GM23338 (cell line): Measurements from ENCODE around the gene KCNJ11. TPM values are rescaled to one million over a fixed set of nuclear protein-coding genes. Genes with fewer than 3 reads are reported as not detected.

Source experiments
- ATAC-seq: fragments of 200-7000 bp; cut with Tn5 transposase; 3 replicates; pipeline ENCODE4 v1.9.1; 2020
- DNase-seq: peaks from one replicate; pipeline ENCODE4 v3.0.0-alpha.2; 2015; ENCODE audit warnings: low spot score
- H2AFZ ChIP-seq: fragments of 200-600 bp; sonication (generic); 2 replicates; pipeline ENCODE4 v1.8.0; 2016; ENCODE audit warnings: antibody characterized with exemption, mild to moderate bottlenecking, moderate library complexity
- H3F3A ChIP-seq: fragments of 200-600 bp; sonication (generic); replicated peaks from 2 replicates; pipeline ENCODE4 v1.8.0; 2017; ENCODE audit warnings: antibody characterized with exemption, mixed run types, low read depth
- H3K27ac ChIP-seq: fragments of 200-600 bp; sonication (generic); 2 replicates; pipeline ENCODE4 v1.6.1; 2016; ENCODE audit warnings: low read depth
- H3K27me3 ChIP-seq: fragments of 200-600 bp; sonication (generic); 2 replicates; pipeline ENCODE4 v1.8.0; 2016; ENCODE audit warnings: mild to moderate bottlenecking, mixed run types, moderate library complexity; ENCODE audit not compliant: insufficient read depth
- H3K36me3 ChIP-seq: fragments of 200-600 bp; sonication (generic); 2 replicates; pipeline ENCODE4 v1.8.0; 2016; ENCODE audit warnings: mild to moderate bottlenecking; ENCODE audit not compliant: insufficient read depth
- H3K4me1 ChIP-seq: fragments of 200-600 bp; sonication (generic); 2 replicates; pipeline ENCODE4 v1.8.0; 2016; ENCODE audit warnings: mild to moderate bottlenecking, moderate library complexity; ENCODE audit not compliant: insufficient read depth
- H3K4me2 ChIP-seq: fragments of 200-600 bp; sonication (generic); 2 replicates; pipeline ENCODE4 v1.7.1; 2017; ENCODE audit warnings: mixed run types
- H3K4me3 ChIP-seq: fragments of 200-600 bp; sonication (generic); 2 replicates; pipeline ENCODE4 v1.6.1; 2016; ENCODE audit warnings: mixed run types
- H3K79me2 ChIP-seq: fragments of 200-600 bp; sonication (generic); replicated peaks from 2 replicates; pipeline ENCODE4 v1.8.0; 2017; ENCODE audit warnings: mild to moderate bottlenecking; ENCODE audit not compliant: insufficient read depth
- H3K9me2 ChIP-seq: fragments of 200-600 bp; sonication (generic); 2 replicates; pipeline ENCODE4 v1.8.0; 2017; ENCODE audit not compliant: insufficient read depth
- H4K20me1 ChIP-seq: fragments of 200-600 bp; sonication (generic); replicated peaks from 2 replicates; pipeline ENCODE4 v1.8.0; 2017; ENCODE audit warnings: mild to moderate bottlenecking; ENCODE audit not compliant: insufficient read depth
- H3K27ac Mint-ChIP-seq: 2 replicates; pipeline ENCODE4 v1.8.0; 2020; ENCODE audit warnings: inconsistent platforms, mild to moderate bottlenecking, moderate library complexity, mixed read lengths
- H3K27me3 Mint-ChIP-seq: 3 replicates; pipeline ENCODE4 v1.8.0; 2022; ENCODE audit warnings: low read depth, mild to moderate bottlenecking, moderate library complexity, mixed read lengths, inconsistent platforms; ENCODE audit not compliant: insufficient read depth, poor library complexity
- H3K36me3 Mint-ChIP-seq: 3 replicates; pipeline ENCODE4 v1.8.0; 2021; ENCODE audit warnings: low read depth, mild to moderate bottlenecking, inconsistent platforms, moderate library complexity, mixed read lengths
- H3K4me1 Mint-ChIP-seq: 3 replicates; pipeline ENCODE4 v1.8.0; 2020; ENCODE audit warnings: mild to moderate bottlenecking, inconsistent platforms, mixed read lengths
- H3K4me3 Mint-ChIP-seq: 3 replicates; pipeline ENCODE4 v1.8.0; 2021; ENCODE audit warnings: moderate library complexity, mild to moderate bottlenecking, inconsistent platforms, mixed read lengths
- H3K9me3 Mint-ChIP-seq: 3 replicates; pipeline ENCODE4 v1.8.0; 2020; ENCODE audit warnings: moderate library complexity, mild to moderate bottlenecking, inconsistent platforms, mixed read lengths
- CREB1 ChIP-seq: fragments of 250-450 bp; sonication (Bioruptor Pico); IDR thresholded peaks from 2 replicates; pipeline ENCODE4 v1.5.0; 2020; ENCODE audit warnings: low read depth, mild to moderate bottlenecking, moderate library complexity
- ETS1 ChIP-seq: IDR thresholded peaks from 2 replicates; pipeline ENCODE4 v1.6.1; 2016; ENCODE audit warnings: antibody characterized with exemption
- EZH2 ChIP-seq: fragments of 200-600 bp; sonication (generic); IDR thresholded peaks from one replicate; pipeline ENCODE4 v1.8.0; 2017; ENCODE audit warnings: antibody characterized with exemption, mild to moderate bottlenecking, low read depth; ENCODE audit not compliant: unreplicated experiment
- EZH2phosphoT487 ChIP-seq: fragments of 200-600 bp; sonication (generic); IDR thresholded peaks from one replicate; pipeline ENCODE4 v1.8.1; 2018; ENCODE audit warnings: antibody characterized with exemption; ENCODE audit not compliant: unreplicated experiment
- NANOG ChIP-seq: IDR thresholded peaks from 2 replicates; pipeline ENCODE4 v1.6.1; 2016; ENCODE audit warnings: antibody characterized with exemption, borderline replicate concordance
- POLR2AphosphoS5 ChIP-seq: IDR thresholded peaks from 2 replicates; pipeline ENCODE4 v1.6.1; 2016; ENCODE audit warnings: antibody characterized with exemption, low read depth
- STAT1 ChIP-seq: IDR thresholded peaks from one replicate; pipeline ENCODE4 v1.6.1; 2016; ENCODE audit warnings: antibody characterized with exemption; ENCODE audit not compliant: unreplicated experiment
- ZNF114 ChIP-seq: fragments of 250-450 bp; sonication (Bioruptor Pico); IDR thresholded peaks from 2 replicates; pipeline ENCODE4 v1.5.0; 2020; ENCODE audit warnings: mild to moderate bottlenecking, moderate library complexity
- ZNF331 ChIP-seq: fragments of 250-450 bp; sonication (Bioruptor Pico); IDR thresholded peaks from 2 replicates; pipeline ENCODE4 v1.5.0; 2020; ENCODE audit warnings: low read depth, mild to moderate bottlenecking, moderate library complexity
- polyA plus RNA-seq: library from polyadenylated mRNA; unstranded; fragments of >200 nt; fragmentation: Nextera tagmentation; extraction: Ambion mirVana; gene quantifications from 2 replicates; pipeline ENCODE4 v1.2.1, GENCODE V29; 2016
- total RNA-seq: library from RNA; depleted of rRNA; stranded (reverse); fragments of >200 nt; shearing (Covaris generic); gene quantifications from 2 replicates; pipeline ENCODE4 v1.2.3, GENCODE V29; 2014
- TF ChIP-seq, protein P1 (sequence below), 2 experiments: fragments of 200-600 bp in 1 of 2; sonication (generic) in 1 of 2; conservative IDR thresholded peaks; 2 replicates each; pipeline versions ENCODE4 v1.5.1 to v1.6.1; 2016 to 2017; ENCODE audit warnings: antibody characterized with exemption in 2 of 2, low read depth in 2 of 2, mild to moderate bottlenecking in 2 of 2, moderate library complexity in 1 of 2
- TF ChIP-seq, protein P2 (sequence below): IDR thresholded peaks from one replicate; pipeline ENCODE4 v1.6.1; 2018; ENCODE audit warnings: antibody characterized with exemption; ENCODE audit not compliant: unreplicated experiment

Gene KCNJ11
- total and polyA plus RNA-seq, 2 experiments from 2014 or later = 0.89 to 7.9 TPM

GRCh38 chr11:17387811-17388210, 648 bp downstream of the KCNJ11 start:
- Mint-ChIP-seq H3K36me3 (peaks cover 10% of the 10 kb centered on the region; the same call in 2 of the 3 replicates), H3K27ac (no peak overlapping the region), H3K27me3 (peaks cover 21% of the 10 kb centered on the region), H3K4me1 (peaks cover 12% of the 10 kb centered on the region; the same call in 2 of the 3 replicates), H3K9me3 (no peaks in the 10 kb centered on the region), H3K4me3 (peak overlapping the region; percentile 72)
- Histone ChIP-seq H3K4me1 (peaks cover 7% of the 10 kb centered on the region; the same call in 1 of the 2 replicates), H3K36me3 (no peaks in the 10 kb centered on the region), H4K20me1 (no peaks in the 10 kb centered on the region), H3K27me3 (no peaks in the 10 kb centered on the region), H3K9me2 (0 out of 2 replicates have a peak, but pooled peaks cover 3% of the 10 kb centered on the region), H3K4me2 (no peak overlapping the region), H2AFZ (no peak overlapping the region), H3K79me2 (no peaks in the 10 kb centered on the region), H3F3A (no peaks in the 10 kb centered on the region), H3K27ac (no peak overlapping the region), H3K4me3 (no peak overlapping the region)
- TF ChIP-seq ZNF331 (CRISPR knock-in tag) = no peak
- no peak for TF ChIP-seq EZH2phosphoT487
- TF ChIP-seq ETS1 = no peak
- no peak for TF ChIP-seq NANOG
- TF ChIP-seq, protein P1, sequence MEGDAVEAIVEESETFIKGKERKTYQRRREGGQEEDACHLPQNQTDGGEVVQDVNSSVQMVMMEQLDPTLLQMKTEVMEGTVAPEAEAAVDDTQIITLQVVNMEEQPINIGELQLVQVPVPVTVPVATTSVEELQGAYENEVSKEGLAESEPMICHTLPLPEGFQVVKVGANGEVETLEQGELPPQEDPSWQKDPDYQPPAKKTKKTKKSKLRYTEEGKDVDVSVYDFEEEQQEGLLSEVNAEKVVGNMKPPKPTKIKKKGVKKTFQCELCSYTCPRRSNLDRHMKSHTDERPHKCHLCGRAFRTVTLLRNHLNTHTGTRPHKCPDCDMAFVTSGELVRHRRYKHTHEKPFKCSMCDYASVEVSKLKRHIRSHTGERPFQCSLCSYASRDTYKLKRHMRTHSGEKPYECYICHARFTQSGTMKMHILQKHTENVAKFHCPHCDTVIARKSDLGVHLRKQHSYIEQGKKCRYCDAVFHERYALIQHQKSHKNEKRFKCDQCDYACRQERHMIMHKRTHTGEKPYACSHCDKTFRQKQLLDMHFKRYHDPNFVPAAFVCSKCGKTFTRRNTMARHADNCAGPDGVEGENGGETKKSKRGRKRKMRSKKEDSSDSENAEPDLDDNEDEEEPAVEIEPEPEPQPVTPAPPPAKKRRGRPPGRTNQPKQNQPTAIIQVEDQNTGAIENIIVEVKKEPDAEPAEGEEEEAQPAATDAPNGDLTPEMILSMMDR (conservative IDR thresholded peaks at IDR 0.05; ENCODE audit: low read depth in 2 of 2) = no peak
- TF ChIP-seq ZNF114 = no peak
- no peak for ATAC-seq
- DNase-seq = no peak

DNA sequence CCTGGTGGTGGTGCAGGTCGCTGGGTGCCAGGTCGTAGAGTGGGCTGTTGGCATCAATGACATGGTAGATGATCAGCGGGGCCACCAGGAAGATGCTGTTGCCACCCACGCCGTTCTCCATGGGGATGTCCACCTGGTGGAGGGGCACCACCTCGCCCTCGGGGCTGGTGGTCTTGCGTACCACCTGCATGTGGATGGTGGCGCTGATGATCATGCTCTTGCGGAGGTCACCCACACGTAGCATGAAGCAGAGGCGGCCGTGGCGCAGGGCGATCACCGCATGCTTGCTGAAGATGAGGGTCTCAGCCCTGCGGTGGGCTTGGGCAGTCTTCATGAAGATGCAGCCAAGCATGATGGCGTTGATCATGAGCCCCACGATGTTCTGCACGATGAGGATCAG, 1.2 kb downstream of the KCNJ11 start:
- Mint-ChIP-seq H3K36me3 (peaks cover 10% of the 10 kb centered on the region; the same call in 2 of the 3 replicates), H3K27ac (no peak overlapping the region), H3K9me3 (no peaks in the 10 kb centered on the region), H3K4me1 (peaks cover 12% of the 10 kb centered on the region; the same call in 2 of the 3 replicates), H3K27me3 (peaks cover 21% of the 10 kb centered on the region), H3K4me3 (peak overlapping the region; percentile 58)
- no peak overlapping the region for H2AFZ ChIP-seq
- DNase-seq (no peak), ATAC-seq (no peak)
- 0 out of 2 replicates have a peak, but pooled peaks cover 3% of the 10 kb centered on the region for H3K9me2 ChIP-seq
- H4K20me1 ChIP-seq = no peaks in the 10 kb centered on the region
- H3K27me3 ChIP-seq = no peaks in the 10 kb centered on the region
- H3K4me2 ChIP-seq = no peak overlapping the region
- H3K79me2 ChIP-seq = no peaks in the 10 kb centered on the region
- no peaks in the 10 kb centered on the region for H3F3A ChIP-seq
- no peak overlapping the region for H3K27ac ChIP-seq
- no peaks in the 10 kb centered on the region for H3K36me3 ChIP-seq
- H3K4me3 ChIP-seq = no peak overlapping the region
- H3K4me1 ChIP-seq = peaks cover 7% of the 10 kb centered on the region; the same call in 1 of the 2 replicates
- TF ChIP-seq STAT1 (no peak), NANOG (no peak), CREB1 (CRISPR knock-in tag) (no peak), ETS1 (no peak), ZNF331 (CRISPR knock-in tag) (no peak), EZH2phosphoT487 (no peak), EZH2 (no peak), POLR2AphosphoS5 (no peak)
- TF ChIP-seq, protein P1 (conservative IDR thresholded peaks at IDR 0.05; ENCODE audit: low read depth in 2 of 2) = no peak
- TF ChIP-seq, protein P2, sequence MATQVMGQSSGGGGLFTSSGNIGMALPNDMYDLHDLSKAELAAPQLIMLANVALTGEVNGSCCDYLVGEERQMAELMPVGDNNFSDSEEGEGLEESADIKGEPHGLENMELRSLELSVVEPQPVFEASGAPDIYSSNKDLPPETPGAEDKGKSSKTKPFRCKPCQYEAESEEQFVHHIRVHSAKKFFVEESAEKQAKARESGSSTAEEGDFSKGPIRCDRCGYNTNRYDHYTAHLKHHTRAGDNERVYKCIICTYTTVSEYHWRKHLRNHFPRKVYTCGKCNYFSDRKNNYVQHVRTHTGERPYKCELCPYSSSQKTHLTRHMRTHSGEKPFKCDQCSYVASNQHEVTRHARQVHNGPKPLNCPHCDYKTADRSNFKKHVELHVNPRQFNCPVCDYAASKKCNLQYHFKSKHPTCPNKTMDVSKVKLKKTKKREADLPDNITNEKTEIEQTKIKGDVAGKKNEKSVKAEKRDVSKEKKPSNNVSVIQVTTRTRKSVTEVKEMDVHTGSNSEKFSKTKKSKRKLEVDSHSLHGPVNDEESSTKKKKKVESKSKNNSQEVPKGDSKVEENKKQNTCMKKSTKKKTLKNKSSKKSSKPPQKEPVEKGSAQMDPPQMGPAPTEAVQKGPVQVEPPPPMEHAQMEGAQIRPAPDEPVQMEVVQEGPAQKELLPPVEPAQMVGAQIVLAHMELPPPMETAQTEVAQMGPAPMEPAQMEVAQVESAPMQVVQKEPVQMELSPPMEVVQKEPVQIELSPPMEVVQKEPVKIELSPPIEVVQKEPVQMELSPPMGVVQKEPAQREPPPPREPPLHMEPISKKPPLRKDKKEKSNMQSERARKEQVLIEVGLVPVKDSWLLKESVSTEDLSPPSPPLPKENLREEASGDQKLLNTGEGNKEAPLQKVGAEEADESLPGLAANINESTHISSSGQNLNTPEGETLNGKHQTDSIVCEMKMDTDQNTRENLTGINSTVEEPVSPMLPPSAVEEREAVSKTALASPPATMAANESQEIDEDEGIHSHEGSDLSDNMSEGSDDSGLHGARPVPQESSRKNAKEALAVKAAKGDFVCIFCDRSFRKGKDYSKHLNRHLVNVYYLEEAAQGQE = no peak
